ENCODE data around the gene NLE1. TPM values are rescaled to one million over a fixed set of nuclear protein-coding genes. Genes with fewer than 3 reads are reported as not detected.

The NLE1 gene
- total RNA-seq, 1 donor from 2014 or later = 45.3 TPM

DNA sequence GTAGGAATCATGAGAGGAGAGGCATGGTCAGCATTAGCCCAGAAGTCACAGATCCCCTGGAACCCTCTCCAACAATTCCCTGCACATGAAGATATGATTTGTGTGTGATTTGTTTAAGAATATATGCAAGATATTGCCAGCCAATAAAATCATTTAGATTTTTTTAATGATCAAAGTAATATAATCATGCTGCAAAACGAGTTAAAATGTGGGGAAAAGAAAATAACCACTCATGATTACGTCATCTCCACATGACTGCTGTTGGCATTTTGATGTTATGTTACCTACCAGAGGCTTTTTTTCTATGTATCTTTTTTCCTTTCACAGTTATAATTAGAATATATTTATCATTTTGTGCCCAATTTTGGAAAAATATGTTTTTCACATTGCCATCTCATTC, 29.7 kb upstream of the NLE1 start:
- H3K4me1 Mint-ChIP-seq = peaks cover 31% of the 10 kb centered on the region
- H3K4me3 Mint-ChIP-seq = peak overlapping the region; percentile 19
- no peaks in the 10 kb centered on the region for H3K27me3 Mint-ChIP-seq
- no peak overlapping the region for H3K27ac Mint-ChIP-seq
- no peaks in the 10 kb centered on the region for H3K9me3 Mint-ChIP-seq
- intact Hi-C loops (cut with micrococcal nuclease) = loop anchor here (1.0 to 5.0 kb wide), 4 partner anchors 70 to 366 kb away; partner anchors contain the start of gene SLFN5
- no peak for DNase-seq
- no peaks in the 10 kb centered on the region for H3K36me3 Mint-ChIP-seq (ENCODE audit: low read depth)

DNA sequence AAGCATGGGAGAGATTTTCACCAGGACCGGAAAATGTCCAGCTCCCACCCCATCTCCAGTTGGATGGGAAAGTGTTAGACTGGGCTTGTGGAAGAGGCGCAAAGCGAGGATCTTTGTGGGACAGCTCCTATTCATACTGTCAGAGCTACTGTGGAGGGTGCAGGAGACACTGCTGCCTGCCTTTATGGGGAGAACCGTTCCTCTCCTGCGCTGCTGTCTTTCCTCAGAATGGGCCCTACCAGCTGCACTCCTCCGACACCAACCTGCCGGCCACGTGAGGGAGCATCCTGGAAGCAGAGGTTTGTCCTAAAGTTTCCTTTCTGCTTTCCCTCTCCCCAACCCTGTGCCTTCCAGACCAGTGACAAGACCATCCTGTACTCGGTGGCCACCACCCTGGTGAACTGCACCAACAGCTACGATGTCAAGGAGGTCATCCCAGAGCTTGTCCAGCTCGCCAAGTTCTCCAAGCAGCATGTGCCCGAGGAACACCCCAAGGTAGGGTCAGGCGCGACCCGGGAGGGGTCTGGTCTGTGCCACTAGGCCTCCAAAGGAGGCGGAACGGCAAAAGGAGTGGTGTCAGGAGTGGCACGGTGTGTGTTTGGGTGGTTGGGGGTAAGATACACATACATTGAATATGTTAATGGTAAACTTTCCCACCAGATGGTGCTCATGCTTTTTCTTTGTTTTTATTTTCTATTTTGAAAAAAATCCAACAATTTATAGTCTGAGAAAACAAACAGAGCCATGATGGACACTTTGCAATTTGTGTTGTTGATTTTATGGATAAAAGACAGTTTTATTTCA, 29.1 kb upstream of the NLE1 start:
- Mint-ChIP-seq H3K27me3 (no peaks in the 10 kb centered on the region), H3K36me3 (ENCODE audit: low read depth) (no peaks in the 10 kb centered on the region), H3K4me3 (peak overlapping the region; percentile 19), H3K27ac (no peak overlapping the region), H3K9me3 (no peaks in the 10 kb centered on the region), H3K4me1 (peaks cover 27% of the 10 kb centered on the region)
- peak; percentile 78 for DNase-seq
- intact Hi-C loops (cut with micrococcal nuclease) = loop anchor here (1.0 to 5.0 kb wide), 4 partner anchors 71 to 367 kb away; partner anchors contain the start of gene SLFN5

DNA sequence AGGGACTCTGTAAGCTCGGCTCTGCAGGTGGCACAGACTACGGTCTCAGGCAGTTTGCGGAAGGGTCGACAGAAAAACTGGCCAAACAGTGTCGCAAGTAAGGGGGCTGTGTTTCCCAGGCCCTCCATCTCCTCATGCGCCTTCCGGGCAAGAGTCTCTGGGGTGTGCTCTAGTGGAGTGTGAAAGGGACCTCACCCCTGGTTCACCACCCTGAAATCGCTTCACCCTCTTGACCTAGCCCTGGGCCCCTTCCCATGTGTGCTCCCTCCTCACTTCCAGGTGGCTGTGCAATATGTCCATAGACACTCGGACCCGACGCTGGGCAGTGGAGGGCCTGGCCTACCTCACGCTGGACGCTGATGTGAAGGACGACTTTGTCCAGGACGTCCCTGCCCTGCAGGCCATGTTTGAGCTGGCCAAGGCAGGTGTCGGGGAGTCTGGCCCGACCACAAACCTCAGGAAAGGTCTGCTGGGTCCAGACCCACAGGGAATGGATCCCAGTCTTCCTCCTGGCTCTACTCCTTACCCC, 27.8 kb upstream of the NLE1 start:
- Mint-ChIP-seq H3K36me3 (ENCODE audit: low read depth) (no peaks in the 10 kb centered on the region), H3K4me3 (no peak overlapping the region), H3K27me3 (no peaks in the 10 kb centered on the region), H3K27ac (no peak overlapping the region), H3K4me1 (peaks cover 27% of the 10 kb centered on the region), H3K9me3 (no peaks in the 10 kb centered on the region)
- intact Hi-C loops (cut with micrococcal nuclease) = loop anchor here (5.0 kb wide), 2 partner anchors 72 to 142 kb away; partner anchors contain the start of gene SLFN5
- no peak for DNase-seq

DNA sequence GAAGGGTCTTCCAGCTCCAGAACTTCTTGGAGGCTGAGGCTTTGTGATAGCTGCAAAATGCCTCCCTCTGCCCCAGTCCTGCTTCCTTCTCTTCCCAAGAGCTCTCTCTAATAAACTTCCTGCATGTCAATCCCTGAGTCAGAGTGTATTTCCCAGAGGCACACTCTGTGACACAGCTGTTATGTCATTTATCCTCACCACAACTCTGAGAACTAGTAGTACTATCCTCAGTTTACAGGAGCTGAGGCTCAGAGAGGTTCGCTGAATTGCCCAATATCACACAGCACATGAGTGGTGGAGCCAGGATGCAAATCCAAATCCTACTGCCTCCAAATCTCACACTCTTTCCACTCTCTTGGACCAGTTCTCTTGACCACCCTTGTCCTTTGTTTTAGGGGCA, 25.6 kb upstream of the NLE1 start:
- DNase-seq = no peak
- no peaks in the 10 kb centered on the region for H3K36me3 Mint-ChIP-seq (ENCODE audit: low read depth)
- intact Hi-C loops (cut with micrococcal nuclease) = no loop called here
- H3K4me1 Mint-ChIP-seq = peaks cover 22% of the 10 kb centered on the region
- H3K9me3 Mint-ChIP-seq = no peaks in the 10 kb centered on the region
- no peak overlapping the region for H3K4me3 Mint-ChIP-seq
- H3K27ac Mint-ChIP-seq = no peak overlapping the region
- no peaks in the 10 kb centered on the region for H3K27me3 Mint-ChIP-seq

DNA sequence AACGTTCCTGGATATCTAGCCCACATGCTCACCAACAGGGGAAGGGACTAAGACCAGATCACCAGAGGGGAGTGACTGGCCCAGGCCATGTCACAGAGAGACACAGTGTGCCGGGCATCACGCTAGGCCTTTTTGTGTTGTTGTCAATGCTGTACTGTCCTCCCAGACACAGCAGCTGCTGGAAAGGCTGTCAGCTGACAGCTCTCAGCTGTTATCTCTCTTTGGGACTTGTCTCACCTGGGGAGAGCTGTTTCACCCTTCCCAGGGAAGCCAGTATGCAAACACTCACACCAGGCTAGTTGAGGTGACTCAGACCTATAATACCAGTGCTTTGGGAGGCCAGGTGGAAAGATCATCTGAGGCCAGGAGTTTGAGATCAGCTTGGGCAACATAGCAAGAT, 24.9 kb upstream of the NLE1 start:
- DNase-seq = no peak
- H3K27me3 Mint-ChIP-seq = no peaks in the 10 kb centered on the region
- H3K9me3 Mint-ChIP-seq = no peaks in the 10 kb centered on the region
- H3K27ac Mint-ChIP-seq = no peak overlapping the region
- intact Hi-C loops (cut with micrococcal nuclease) = no loop called here
- no peak overlapping the region for H3K4me3 Mint-ChIP-seq
- no peaks in the 10 kb centered on the region for H3K36me3 Mint-ChIP-seq (ENCODE audit: low read depth)
- peaks cover 22% of the 10 kb centered on the region for H3K4me1 Mint-ChIP-seq

DNA sequence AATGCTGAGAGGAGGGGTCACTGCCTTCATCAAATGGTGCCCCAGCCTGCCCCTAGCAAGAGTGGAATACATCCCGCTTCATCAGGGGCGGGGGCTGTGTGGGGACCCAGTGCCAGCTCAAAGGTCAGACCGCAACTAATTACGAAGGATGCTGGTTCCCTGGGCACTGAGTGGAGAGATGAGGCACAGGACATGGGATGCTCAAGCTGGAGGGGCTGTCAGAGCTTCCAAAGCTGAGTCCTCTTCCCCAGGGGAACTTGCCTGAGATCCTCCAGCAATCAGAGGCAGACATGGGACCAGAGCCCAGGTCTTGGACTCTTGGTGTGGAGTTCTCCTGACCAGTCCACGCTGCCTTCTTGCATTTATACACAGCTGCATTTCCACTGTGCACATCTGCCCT, 24.4 kb upstream of the NLE1 start:
- Mint-ChIP-seq H3K9me3 (no peaks in the 10 kb centered on the region), H3K27ac (no peak overlapping the region), H3K27me3 (no peaks in the 10 kb centered on the region), H3K4me1 (peaks cover 22% of the 10 kb centered on the region), H3K4me3 (no peak overlapping the region), H3K36me3 (ENCODE audit: low read depth) (no peaks in the 10 kb centered on the region)
- intact Hi-C loops (cut with micrococcal nuclease) = no loop called here
- DNase-seq = no peak

DNA sequence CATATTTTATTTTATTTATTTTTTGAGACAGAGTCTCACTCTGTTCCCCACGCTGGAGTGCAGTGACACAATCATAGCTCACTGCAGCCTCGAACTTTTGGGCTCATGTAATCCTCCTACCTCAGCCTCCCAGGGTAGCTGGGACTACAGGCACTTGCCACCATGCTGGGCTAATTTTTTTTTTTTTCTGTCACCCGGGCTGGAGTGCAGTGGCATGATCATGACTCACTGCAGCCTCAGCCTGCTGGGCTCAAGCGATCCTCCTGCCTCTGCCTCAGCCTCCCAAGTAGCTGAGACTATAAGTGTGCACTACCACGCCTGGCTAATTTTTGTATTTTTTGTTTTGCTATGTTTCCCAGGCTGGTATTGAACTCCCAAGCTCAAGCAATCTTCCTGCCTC, 22.6 kb upstream of the NLE1 start:
- no peak overlapping the region for H3K27ac Mint-ChIP-seq
- H3K27me3 Mint-ChIP-seq = no peaks in the 10 kb centered on the region
- H3K4me3 Mint-ChIP-seq = no peak overlapping the region
- intact Hi-C loops (cut with micrococcal nuclease) = no loop called here
- H3K9me3 Mint-ChIP-seq = no peaks in the 10 kb centered on the region
- DNase-seq = no peak
- no peaks in the 10 kb centered on the region for H3K36me3 Mint-ChIP-seq (ENCODE audit: low read depth)
- peaks cover 35% of the 10 kb centered on the region for H3K4me1 Mint-ChIP-seq

DNA sequence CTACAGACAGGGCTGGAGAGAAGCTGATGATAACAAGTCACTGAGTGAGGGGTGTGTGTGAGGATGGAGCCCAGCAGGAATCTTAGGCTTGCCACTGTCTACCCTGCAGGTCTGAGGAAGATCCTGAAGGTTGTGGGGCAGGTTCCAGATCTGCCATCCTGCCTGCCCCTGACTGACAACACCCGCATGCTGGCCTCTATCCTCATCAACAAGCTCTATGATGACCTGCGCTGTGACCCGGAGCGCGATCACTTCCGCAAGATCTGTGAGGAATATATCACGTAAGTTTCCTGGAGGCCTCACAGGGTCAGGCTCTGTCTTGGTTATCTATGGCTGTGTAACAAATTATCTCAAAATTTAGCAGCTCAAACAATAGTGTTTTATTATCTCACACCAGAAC, 21.8 kb upstream of the NLE1 start:
- Mint-ChIP-seq H3K27me3 (no peaks in the 10 kb centered on the region), H3K27ac (no peak overlapping the region), H3K4me1 (peaks cover 36% of the 10 kb centered on the region), H3K9me3 (no peaks in the 10 kb centered on the region), H3K36me3 (ENCODE audit: low read depth) (no peaks in the 10 kb centered on the region), H3K4me3 (no peak overlapping the region)
- intact Hi-C loops (cut with micrococcal nuclease) = no loop called here
- DNase-seq = no peak

DNA sequence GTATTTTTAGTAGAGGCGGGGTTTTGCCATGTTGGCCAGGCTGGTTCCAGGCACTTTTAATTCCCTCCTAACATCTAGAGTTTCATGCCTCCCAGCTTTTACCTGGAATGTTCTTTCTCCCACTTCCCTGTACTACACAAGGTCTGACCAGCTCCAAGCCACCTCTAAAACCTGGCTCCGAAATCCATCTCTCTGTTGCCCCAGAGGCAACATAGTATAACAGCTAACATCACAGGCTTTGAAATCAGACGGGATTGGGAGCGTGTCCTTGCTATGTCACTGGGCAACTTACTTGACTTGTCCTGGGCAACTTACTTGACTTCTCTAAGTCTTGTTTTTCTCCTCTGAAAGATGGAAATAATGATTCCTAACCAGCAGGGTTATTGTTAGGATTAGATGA, 20.7 kb upstream of the NLE1 start:
- Mint-ChIP-seq H3K4me3 (no peak overlapping the region), H3K27me3 (peaks cover 2% of the 10 kb centered on the region), H3K4me1 (peaks cover 36% of the 10 kb centered on the region), H3K9me3 (peaks cover 4% of the 10 kb centered on the region), H3K36me3 (ENCODE audit: low read depth) (no peaks in the 10 kb centered on the region), H3K27ac (no peak overlapping the region)
- intact Hi-C loops (cut with micrococcal nuclease) = no loop called here
- DNase-seq = no peak

DNA sequence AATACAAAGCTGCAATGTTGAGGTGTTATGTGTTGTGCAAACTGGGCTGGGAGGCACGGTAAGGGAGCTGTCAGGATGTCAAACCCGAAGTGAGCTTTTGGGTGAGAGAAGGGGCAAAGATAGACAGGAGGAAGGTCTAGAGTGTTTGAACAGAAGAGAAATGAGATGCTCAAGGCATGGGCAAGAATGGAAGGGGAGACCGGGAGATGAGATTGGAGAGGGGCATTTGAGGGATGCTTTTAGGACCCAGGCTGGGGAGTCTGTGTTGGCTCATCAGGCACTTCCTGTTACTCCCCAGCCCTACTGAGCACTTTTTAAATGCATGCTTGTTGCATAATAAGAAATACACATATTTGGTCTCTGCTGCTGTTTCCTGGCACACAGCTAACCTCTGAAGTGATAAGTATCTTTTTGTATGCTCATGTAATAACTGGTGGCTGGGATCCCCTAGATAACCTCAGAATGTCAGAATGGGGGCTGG, 19.2 kb upstream of the NLE1 start:
- peaks cover 34% of the 10 kb centered on the region for H3K4me1 Mint-ChIP-seq
- H3K27me3 Mint-ChIP-seq = peaks cover 2% of the 10 kb centered on the region
- peaks cover 4% of the 10 kb centered on the region for H3K9me3 Mint-ChIP-seq
- intact Hi-C loops (cut with micrococcal nuclease) = no loop called here
- peak; percentile 71 for DNase-seq
- peak overlapping the region; percentile 24 for H3K4me3 Mint-ChIP-seq
- no peaks in the 10 kb centered on the region for H3K36me3 Mint-ChIP-seq (ENCODE audit: low read depth)
- H3K27ac Mint-ChIP-seq = peak overlapping the region; percentile 10

DNA sequence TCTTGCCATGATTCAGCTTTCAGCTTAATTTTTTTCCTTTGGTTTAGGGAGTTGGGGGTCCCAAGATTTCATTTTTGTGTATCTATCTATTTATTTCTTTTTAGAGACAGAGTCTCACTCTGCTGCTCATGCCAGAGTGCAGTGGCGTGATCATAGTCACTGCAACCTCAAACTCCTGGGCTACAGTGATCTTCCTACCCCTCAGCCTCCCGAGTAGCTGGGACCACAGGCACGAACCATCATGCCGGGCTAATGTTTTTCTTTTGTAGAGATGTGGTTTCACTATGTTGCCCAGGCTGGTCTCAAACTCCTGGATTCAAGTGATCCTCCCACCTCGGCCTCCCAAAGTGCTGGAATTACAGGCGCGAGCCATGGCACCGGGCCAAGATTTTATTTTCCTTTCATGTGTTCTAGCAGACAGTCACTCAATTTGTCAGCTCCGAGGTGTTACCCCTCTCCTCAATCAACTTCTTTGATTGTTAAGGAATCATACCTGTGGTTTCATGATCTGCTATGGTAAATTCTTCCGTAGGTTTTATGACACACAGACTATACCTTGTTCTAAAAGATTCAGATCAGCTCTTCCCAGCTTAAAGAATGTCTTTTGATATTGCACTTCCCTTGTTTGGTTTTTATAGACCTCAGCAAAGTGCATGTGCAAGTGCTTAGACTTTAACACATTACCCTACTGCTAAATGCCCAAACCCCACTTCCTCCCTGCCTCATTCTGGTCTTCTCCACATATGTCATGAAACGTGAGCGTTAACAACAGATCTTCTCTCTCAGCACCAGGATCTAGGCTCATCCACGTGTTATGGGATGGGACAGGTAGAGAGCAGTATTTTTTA, 18.5 kb upstream of the NLE1 start:
- Mint-ChIP-seq H3K27ac (peak overlapping the region; percentile 10), H3K4me3 (peak overlapping the region; percentile 24), H3K36me3 (ENCODE audit: low read depth) (no peaks in the 10 kb centered on the region), H3K4me1 (peaks cover 32% of the 10 kb centered on the region), H3K9me3 (peaks cover 4% of the 10 kb centered on the region), H3K27me3 (peaks cover 2% of the 10 kb centered on the region)
- peak; percentile 66 for DNase-seq
- intact Hi-C loops (cut with micrococcal nuclease) = no loop called here

DNA sequence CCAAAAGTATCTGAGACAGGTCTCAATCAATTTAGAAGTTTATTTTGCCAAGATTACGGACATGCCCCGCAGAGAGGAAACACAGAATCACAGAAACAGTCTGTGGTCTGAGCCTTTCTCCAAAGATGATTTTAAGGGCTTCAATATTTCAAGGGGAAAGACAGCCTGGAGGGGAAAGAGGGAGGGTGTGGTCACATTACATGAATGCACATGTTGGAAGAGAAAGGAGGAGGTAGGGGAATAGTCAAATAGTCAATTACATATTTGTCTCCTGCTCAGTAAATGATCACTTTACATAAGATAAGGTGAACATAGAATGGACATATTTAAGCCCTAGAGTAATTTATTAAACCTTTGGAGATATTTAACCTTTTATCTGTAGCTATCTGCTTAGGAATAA, 17.8 kb upstream of the NLE1 start:
- Mint-ChIP-seq H3K9me3 (peaks cover 4% of the 10 kb centered on the region), H3K27ac (no peak overlapping the region), H3K27me3 (peaks cover 2% of the 10 kb centered on the region), H3K4me3 (no peak overlapping the region), H3K4me1 (peaks cover 31% of the 10 kb centered on the region), H3K36me3 (ENCODE audit: low read depth) (no peaks in the 10 kb centered on the region)
- DNase-seq = no peak
- intact Hi-C loops (cut with micrococcal nuclease) = no loop called here

DNA sequence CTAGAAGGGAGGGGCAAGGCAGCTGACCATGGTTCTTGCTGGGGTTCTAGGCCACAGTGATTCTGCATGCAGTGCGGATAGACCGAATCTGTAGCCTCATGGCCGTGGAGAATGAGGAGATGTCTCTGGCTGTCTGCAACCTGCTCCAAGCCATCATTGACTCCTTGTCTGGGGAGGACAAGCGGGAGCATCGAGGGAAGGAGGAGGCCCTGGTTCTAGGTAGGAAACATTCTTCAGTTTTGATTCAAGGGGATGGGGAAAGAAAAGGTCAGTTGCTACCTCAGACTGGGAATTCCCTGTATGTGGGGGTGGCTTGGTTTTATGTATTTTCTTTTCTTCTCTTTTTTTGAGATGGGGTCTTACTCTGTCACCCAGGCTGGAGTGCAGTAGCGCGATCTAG, 13.1 kb upstream of the NLE1 start:
- Mint-ChIP-seq H3K4me1 (peaks cover 8% of the 10 kb centered on the region), H3K4me3 (no peak overlapping the region), H3K36me3 (ENCODE audit: low read depth) (no peaks in the 10 kb centered on the region), H3K9me3 (peaks cover 4% of the 10 kb centered on the region), H3K27me3 (peaks cover 13% of the 10 kb centered on the region), H3K27ac (no peak overlapping the region)
- DNase-seq = no peak
- intact Hi-C loops (cut with micrococcal nuclease) = no loop called here
